HG02678 (cell line): Measurements from ENCODE around the gene STXBP4.

Source experiments
- ATAC-seq: cut with Tn5 transposase; IDR thresholded peaks from one replicate; pipeline ENCODE4 v1.9.1; 2021; ENCODE audit warnings: mild to moderate bottlenecking, moderate library complexity; ENCODE audit not compliant: unreplicated experiment

Gene STXBP4, protein sequence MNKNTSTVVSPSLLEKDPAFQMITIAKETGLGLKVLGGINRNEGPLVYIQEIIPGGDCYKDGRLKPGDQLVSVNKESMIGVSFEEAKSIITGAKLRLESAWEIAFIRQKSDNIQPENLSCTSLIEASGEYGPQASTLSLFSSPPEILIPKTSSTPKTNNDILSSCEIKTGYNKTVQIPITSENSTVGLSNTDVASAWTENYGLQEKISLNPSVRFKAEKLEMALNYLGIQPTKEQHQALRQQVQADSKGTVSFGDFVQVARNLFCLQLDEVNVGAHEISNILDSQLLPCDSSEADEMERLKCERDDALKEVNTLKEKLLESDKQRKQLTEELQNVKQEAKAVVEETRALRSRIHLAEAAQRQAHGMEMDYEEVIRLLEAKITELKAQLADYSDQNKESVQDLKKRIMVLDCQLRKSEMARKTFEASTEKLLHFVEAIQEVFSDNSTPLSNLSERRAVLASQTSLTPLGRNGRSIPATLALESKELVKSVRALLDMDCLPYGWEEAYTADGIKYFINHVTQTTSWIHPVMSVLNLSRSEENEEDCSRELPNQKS

DNA sequence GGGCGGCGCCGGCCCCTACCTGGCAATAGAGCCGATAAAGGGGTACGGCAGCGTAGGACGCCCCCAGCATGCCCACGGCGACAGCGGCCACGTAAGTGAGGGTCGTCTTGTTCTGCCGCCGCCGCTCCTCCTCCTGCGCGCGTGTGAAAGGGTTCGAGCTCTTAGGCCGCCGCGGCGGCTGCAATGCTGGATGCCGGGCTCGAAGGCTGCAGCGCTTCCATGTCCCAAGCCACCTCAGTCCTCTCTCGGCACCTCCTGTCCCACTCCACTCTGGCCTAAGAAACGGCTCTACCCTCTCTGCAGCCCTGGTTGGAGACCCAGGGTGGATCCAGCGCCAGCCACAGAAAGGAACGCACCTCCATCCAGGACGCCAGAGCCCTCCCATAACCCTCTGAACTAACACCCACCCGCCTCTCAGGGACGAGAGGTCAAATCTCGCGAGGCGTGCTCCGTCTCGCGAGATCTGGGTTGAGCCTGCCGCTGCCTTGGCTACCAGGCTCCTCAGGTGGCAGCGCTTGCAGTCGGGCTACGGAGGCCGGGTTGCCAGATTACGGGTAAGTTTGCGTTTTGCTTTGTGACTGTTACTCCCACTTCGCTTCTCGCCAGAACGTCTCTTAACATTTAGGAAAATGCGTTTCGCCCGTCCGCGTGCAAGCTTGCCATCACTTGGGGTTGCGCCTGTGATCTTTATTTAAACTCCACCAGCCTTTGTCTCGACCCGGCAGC, at the start of gene STXBP4, which contains the start of gene COX11:
Gene STXBP4, plus strand, starts transcription at position 504 of the 726 bp plus-strand sequence. CDS start 17,455 bp downstream, outside the sequence.
Gene COX11, minus strand, starts transcription at position 393 of the 726 bp plus-strand sequence. Its CDS starts 8 bp downstream, at position 385.
- ATAC-seq: peak; percentile 87

DNA sequence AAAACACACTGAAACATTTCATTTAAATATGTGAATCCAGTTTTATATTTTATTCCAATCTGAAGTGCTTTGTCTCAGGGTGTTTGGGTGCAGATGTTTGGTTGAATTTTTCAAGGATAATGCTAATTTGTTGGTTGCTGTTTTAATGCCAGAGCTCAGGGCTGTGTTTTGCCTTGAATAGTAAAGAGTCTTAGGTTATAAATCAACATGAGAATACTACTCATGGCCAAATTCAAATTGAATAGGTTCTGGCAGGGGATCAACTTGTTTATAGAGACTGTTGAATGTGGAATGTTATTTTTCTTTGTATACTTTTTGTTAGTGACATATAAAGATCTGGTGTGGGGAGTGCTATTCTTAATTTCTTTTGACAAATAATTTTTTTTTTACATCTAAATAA, 49.1 kb upstream of the STXBP4 start:
- ATAC-seq: no peak

DNA sequence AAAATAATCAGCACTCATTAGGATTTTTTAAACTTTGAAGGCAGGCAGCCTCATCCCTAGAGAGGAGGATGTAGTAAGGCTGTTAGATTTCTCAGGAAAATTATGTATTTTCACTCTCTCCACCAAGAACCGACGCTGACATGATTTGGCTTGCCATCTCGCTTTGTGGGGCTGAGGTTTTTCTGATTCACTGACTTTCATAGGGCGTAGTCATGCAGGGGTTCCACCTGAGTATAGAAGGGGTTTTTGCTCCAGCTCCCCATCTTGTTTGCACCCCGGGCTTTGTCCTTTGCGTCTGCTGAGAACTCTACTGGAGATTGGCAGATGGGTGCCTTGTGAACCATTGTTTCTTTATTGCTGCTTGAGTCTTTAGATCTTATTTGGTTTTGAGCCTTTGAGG, 47.7 kb upstream of the STXBP4 start:
- ATAC-seq: no peak

DNA sequence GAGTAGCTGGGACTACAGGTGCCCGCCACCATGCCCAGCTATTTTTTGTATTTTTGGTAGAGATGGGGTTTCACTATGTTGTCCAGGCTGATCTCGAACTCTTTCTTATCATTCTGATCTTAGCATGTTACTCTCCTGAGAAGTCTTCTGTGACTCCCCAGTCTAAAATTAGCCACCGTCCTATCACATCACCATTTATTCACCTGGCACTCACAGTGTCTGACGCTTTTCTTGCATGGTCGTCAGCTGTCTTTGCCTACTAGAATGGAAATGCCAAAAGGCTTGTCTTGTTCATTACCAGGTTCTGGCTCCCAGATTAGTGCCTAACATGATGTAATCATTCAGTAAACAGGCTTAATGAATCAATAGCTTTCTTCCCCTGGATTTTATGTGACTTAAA, 44.2 kb upstream of the STXBP4 start:
- ATAC-seq: no peak

DNA sequence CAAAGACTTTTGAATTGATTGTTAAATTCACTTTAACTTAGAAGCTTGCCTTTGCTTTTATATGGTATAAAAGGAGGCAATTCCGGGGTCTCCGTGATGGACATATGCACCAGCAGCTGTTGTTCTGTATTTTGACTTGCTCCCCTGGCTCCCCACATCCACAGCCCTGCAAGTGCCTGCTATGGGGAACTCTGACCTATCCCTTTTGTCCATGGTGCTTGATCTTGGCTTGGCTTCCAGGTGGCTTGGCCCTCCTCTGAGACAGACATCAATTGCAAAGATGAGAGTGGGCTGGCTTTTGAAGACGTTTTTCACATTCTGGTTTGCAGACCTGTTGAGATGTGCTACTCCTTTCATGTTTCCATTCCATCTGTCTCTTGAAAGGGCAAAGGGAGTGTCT, 41.0 kb upstream of the STXBP4 start:
- ATAC-seq: no peak

DNA sequence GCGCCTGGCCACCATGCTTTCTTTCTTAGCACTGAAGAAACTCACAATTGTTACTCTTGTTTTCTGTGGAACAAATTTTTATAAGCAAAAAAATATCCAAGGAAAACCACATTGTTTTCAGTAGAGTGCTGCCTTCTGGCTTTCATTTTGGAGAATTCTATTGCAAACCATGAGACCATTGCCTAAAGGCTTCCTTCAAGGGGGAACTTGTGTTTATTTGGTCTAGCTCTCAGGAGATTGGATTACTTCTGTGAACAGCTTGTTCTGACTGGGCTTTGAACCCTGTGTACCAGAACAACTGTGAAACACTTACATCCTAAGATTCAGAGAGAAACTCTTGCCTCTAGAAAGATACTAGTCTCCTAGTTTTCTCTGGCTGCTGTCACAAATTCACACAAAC, 35.9 kb upstream of the STXBP4 start:
- ATAC-seq: no peak

DNA sequence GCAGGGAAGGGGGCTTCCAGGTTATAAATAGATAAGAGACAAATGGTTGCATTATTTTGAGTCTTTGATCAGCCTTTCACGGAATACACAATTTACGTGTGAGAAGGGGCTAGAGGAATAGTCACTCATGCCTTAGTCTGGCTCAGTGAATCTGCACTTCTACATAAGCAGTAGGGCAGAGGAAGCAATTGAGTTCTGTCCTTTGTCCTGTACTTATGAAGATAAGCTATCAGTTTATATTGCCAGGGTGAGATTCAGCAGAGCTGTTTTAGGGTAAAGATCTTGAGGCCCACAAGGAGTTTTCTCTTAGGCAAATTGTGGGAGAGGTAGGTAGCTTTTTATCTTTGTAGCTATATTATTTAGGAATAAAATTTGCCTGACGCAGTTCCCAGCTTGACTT, 34.6 kb upstream of the STXBP4 start:
- no peak for ATAC-seq

DNA sequence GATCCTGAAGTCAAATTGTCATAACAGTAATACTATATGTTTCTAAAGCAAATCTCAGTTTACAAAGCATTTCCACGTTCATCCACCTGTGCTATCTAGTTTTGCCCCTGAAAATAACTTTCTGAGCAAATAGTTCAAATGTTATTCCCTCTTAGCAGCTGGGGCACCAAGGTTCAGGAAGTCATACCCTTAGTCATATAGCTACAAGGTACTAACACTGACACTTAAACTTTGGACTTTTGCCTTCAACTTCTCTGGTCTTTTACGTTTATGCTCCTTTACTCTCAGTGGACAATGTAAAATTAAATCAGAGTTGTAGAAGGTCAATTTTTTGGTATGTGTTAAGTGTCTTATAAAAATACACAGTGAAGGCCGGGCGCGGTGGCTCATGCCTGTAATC, 33.1 kb upstream of the STXBP4 start:
- ATAC-seq: no peak

DNA sequence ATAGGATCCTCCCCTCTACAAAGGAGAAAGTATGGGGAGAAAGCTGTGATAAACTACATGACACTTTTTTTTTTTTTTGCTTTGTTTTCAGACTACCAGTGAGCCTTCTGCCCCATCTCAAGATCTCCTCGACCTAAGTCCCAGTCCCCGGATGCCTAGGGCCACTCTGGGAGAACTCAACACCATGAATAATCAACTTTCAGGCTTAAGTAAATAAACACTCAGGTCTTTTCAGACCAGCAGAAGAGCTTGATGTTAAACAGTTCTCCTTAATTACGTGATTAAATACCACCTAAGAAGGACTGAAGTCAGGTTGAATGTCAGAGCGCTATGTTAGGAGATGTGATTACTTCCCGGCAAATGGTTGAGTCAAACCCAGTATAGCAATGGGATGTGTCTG, 31.5 kb upstream of the STXBP4 start:
- ATAC-seq: no peak

DNA sequence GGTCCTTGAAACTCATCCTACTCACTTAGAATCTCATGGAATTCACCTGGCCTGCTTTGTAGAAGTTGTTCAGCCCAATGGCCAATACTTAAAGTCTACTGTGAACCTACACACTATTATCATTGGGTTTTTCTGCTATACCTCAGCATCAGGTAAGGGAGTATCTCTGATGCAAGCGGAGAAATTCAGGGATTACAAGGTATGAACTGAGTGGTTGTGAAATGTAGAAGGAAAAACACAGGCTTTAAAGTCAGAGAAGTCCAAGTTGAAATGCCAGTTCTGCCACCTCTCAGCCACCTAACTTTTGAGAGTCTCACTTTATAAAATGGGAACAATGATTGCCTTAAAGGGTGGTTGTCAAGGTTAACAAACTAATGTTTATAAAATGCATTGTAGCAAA, 31.1 kb upstream of the STXBP4 start:
- no peak for ATAC-seq

DNA sequence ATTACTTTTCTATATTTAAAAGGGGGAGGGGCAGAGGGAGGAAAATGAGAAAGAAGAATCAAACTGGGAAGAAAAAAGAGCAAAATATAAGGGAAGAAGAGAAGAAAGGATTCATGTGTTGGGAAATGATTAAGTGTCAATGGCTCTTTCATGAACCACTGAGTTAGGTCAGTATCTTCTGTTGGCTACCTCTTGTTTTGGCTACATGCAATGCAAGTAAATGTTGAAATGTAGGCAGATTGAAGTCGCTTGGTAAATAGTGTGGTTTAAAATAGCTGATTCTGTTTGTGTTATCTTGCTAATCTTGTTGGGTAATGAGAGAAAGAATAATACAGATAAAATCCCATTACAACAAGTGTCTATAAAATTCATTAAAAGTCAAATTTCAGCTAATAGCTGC, 27.3 kb upstream of the STXBP4 start:
- no peak for ATAC-seq

DNA sequence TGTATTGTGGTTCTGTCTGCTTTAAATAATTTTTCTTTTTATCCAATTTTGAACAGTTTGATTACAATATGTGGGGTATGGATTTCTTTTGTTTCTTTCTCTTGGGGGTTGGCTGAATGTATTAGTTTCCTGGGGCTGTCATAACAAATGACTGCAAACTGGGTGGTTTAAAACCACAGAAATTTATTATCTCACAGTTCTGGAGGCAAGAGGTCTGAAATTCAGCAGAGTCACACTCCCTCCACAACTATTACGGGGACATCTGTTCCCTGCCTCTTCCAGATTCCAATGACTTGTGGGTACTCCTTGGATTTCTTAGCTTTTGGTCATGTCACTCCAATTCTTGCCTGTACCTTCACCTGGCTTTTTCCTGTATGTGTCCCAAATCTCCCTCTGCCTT, 23.8 kb upstream of the STXBP4 start:
- no peak for ATAC-seq

DNA sequence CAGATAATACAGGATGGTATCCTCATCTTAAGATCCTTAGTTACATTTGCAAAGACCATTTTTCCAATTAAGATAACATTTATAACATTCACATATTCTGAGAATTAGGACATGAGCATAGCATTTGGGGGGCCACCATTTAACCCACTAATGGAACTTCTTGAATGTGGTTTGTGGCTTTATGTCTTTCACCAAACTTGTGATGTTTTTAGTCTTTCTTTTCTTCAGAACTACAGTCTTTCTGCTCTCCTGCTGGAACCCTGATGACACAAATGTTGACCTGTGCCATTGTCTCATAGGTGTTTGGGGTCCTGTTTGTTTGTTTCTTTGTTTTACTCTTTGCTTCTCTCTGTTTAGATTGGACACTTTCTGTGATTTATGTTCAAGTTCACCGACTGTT, 23.3 kb upstream of the STXBP4 start:
- ATAC-seq: no peak

DNA sequence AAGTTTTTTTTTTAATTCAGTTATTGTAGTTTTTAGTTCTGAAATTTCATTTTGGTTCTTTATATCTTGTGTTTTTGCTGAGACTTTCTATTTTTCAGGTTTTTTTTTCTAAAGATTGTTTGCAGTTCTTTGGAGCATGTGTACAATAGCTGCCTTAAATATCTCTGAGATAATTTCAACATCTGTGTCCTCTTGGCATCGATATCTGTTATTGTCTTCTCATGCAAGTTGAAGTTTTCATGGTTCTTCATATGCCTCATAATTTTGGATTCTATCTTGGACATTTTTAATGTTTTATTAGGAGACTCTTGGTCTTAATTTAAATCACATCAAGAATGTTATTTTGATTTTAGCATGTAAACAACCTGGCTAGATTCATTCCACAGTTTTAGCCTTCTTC, 22.9 kb upstream of the STXBP4 start:
- no peak for ATAC-seq

DNA sequence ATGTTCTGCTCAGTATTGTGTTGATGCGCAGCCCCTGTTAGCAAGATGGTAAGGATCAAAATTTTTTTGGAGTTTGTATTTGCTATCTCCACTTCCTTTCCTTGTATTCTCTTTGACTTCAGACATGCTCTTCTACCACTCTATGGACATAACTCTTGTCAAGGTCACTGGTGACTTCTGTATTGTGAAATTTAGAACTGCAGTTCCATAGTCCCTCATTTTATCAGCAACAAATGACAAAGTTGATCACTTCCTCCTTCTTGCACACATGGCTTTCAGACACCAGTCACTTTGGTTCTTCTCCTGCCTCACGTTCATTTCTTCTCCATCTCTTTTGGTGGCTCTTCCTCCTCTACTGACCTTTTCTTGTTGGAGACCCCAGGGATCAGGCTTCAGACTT, 21.2 kb upstream of the STXBP4 start:
- ATAC-seq: no peak

DNA sequence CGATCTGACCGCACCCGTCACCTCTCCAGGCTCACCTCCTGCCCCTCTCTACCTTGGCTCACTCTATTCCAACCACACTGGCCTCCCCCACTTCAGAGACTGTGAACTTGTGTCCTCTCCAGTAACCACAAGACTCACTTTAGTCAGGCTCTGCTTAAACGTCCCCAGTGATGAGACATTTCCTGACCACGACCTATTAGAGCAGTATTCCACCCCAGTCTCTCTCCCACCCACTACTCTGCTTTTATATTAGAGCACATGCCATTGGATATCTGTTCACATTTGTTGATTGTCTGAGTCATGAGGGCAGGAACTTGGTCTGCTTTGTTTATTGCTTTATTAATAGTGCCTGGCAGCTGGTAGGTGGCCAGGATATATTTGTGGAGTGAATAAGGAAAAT, 20.2 kb upstream of the STXBP4 start:
- no peak for ATAC-seq

DNA sequence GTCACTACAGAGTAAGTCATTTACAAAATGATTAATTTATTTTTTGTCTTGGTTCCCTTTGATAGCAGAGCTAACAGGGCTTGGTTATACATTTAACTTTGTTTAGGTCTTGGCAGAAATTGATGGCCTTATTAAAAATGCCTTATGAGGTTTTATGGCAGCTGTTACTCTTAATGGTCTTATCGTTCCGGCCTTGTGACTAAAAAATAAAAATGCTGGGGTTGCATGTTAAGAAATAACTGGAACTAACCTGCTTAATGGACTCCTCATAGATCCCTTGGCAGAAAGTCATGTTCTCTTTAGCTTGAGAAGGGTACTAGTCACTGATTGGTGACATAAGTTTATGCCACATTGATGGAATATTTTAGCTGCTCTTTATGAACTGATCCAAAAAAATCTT, 18.4 kb upstream of the STXBP4 start:
- no peak for ATAC-seq

DNA sequence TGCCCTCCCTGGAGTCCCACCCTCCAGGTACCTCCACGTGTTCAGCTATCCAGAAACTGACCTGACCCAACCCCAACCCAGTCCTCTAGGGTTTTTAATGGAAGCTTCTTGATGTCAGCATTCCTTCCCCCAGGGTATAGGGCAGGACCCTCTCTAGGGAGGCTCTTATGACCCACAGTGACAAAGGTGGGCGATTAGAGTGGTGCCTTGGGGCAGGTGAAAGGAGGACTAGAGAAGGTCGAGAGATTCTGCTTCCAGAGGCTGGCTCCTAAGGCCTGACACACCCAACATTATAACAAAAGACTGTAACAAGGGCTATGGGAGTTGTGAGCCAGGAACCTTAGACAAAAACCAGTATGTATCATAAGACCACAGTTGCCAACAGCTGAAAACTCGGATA, 17.3 kb upstream of the STXBP4 start:
- ATAC-seq: no peak

DNA sequence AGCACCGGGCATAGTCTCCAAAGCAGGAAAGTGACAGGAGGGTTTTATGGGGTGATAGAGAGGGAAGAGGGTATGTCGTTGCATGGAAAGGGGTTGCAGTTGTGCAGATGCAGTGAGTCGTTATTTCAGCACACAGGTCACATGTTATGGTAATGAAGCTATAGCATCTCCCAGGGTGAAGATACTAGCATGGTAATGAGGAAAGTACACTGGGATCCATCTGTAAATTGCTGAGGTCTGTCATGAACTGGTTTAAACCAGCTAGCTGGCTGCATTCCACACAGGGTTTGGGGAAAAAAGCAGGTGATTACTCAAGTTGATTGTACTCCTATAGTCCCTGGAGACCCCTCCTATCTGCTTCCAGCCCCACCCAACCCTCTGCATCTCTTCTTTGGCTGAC, 11.8 kb upstream of the STXBP4 start:
- no peak for ATAC-seq

DNA sequence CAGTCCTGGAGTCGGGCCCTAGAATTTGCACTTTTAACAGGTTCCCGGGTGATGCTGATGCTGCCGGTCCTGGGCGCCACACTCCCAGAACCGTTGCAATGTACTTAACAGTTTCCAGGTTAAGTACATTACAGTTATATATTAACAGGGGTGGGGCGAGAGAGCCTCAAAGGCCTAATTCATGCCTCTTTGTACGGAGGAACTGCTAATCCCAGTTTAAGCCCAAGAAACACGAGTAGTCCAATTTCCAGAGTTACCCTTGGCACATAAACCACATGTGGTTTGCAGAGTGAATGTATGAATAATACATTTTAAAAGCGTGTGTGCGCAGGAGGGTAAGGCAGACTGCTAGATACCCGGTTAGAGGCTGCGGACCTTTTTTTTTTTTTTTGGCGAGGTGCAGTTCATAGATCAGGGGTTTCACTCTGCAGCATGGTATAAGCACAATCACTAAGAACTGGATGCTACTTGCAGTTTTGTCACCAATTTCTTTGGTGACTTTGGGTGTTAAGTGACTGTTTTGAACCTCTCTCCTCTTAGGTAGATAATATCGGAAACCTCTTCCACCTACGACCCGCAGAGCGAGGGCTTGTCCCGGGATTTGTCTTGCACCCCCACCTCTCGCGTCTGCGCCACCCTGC, 824 bp upstream of the STXBP4 start:
- peak; percentile 22 for ATAC-seq

DNA sequence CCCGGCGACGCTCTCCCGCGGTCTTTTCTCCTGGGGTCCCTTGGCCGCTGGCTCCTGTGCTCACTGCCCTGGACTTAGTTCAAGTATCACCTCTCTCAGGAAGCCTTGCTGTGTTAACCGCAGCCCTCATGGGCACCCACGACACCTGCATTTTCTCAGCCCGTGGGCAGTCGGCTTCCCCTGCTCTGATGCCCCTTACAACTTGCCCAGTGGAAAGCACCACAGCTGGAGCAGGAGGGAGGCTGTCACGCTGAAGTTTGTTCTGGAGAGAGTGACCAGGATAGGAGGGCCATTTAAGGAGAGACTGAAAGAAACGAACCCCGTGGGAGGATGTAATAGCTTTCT, 395 bp downstream of the STXBP4 start:
- peak; percentile 29 for ATAC-seq
